GM21717 (cell line): ENCODE measurements around the gene PTPRD.
A peak's percentile ranks its signal among the peaks of the same experiment; 100 is the strongest.

Experiments
- ATAC-seq: cut with Tn5 transposase; IDR thresholded peaks from one replicate; pipeline ENCODE4 v1.9.1; 2021; ENCODE audit warnings: mild to moderate bottlenecking, moderate library complexity; ENCODE audit not compliant: unreplicated experiment

PTPRD gene

DNA sequence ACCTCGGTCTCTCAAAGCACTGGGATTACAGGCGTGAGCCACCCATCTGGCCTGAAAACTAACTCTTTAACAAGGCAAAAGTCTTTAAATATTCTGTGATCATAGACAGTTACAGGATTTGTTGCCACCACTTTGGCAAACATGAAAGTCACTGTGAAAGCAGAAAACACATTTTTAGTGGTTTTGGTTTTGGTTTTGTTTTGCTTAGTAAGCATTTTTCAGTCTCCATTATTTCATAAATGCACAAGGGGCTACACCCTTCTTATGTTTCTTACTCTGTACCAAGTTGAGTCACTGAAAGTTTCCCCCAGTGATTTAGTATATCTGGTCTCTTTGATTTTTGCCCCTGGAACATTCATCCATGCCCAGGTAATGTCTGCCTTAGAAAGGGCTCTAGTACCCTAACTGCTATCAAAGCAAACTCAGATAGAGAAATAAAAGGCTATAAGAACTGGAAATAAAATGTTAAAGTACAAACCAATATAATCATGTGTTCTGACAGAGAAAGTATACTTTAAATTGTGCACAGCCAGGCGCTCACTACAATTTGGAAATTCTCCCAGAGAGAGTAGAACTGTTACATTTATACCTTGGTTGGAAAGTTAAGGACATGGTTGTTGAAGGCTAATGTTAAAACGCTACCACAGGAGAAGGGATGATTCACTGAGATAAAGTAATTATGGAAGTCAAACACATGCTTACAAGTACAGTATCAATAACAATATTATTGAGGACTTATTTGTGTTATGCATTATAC, 1790.7 kb downstream of the PTPRD start:
- ATAC-seq, result peak; percentile 73

DNA sequence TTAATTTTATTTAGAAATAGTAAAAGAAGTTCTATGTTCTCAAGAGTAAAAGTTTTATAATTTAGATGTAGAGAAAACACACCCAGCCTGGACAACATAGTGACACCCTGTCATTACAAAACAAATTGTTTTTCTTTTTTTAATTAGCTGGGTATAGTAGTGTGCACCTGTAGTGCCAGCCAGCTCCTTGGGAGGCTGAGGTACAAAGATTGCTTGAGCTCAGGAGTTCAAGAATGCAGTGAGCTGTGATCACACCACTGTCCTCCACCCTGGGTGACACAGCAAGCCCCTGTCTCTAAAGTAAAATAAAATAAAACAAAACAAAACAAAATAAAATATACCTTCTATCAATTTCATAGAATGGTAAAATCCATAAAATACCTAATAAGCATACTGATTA, 1795.5 kb downstream of the PTPRD start:
- ATAC-seq, result no peak

DNA sequence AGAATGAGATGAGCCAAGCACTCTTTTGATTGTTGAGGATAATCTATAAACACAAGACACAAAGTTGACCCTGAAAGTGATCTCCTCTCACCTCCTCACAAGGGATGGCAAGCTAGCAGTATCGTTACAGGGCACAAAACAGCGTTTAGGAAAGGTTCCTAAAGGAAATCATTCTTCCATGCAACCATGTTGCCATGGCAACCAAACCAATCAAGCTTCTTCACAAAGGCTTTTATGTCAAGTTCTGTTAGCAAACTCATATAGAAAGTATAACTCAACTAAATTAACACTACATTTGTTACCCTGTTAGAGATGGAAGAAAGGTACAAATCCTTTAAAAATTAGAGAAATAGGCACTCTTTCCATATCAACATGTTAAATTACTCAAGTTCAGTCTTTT, 1796.4 kb downstream of the PTPRD start:
- no peak for ATAC-seq

DNA sequence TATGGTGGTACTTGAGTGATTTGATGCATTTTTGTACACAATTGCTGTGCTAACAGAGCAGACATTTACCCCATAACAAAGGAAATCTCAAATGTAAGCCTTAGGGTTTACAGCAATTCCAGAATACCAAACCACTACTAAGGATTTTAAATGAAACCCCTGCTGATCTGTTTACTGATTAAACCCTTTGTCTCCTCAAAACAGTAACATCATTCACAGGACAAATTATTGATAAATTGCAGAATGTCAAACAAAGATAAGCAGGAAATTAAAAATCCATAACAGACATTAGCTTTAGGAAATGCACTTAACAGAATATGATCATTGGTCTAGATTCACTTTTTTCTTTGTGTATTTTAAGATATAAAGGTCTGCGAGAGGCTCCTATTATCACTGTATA, 1796.9 kb downstream of the PTPRD start:
- no peak for ATAC-seq

DNA sequence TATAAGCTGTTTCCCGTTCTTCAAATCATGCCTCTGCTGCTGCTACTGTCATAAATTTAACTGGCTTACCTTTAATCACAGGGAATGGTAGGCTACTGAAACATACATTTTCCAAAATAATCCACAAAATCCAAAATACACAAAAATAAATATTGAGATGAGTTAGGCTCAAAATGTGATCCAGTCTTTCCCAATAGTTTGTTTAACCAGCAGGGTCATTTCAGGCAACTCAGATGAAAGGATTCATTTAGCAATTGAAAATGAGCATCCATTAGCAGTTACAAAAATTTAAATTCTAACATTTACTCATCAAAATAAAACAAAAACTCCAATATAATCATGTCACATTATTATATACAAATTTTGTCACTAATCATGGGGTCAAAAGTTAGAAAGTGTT, 1797.6 kb downstream of the PTPRD start:
- ATAC-seq, result no peak

DNA sequence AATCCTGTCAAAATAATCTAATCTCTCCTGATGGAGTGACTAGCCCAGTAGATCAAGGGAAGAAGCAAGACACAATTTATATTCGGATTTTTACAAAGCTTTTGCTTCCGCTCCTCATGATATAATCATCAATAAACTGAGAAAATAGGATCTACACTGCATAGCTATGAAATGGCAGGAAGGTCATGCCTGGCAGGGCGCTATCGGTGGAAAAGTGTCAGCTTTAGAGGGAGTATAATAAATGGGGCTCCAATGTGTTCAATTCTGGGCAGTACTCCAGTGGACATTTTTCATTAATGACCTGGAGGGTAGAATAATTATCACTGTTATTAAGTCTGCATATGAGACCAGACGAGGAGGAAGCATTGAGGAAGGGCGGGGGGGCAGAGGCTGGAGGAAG, 1799.9 kb downstream of the PTPRD start:
- ATAC-seq, result no peak

DNA sequence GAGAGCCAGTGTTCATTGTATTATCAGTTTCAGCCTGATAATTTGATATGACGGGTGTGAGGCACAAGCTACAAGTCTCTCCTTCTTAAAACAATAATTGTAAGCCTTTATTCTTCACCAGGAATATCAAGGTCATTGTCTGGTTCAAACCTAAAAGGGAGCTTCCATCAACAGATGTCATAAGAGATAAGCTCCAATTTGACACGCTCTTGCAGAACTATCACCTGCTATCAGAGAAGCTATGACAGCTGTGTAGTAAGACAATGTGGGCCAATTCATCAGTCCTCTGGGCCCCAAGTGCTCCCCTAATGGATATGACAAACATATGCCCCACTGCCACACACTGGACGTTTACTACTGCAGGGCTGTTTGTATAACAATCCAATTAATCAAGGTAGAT, 1803.1 kb downstream of the PTPRD start:
- ATAC-seq, result no peak

DNA sequence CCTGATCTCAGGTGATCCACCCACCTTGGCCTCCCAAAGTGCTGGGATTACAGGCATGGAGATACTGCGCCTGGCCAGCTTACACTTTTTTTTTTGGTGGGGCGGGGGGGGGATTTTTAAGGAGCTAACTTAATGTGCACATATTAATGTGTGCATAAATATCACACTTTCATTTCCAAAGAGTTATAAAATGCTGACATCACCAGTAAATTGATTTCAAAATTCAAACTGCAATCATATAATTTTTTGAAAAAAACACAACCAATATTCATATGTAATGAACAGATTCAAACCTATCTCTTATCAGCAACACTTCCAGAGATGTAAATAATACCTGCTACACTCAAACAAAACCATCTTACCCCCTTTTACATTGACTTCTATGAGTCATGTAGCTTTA, 1806.7 kb downstream of the PTPRD start:
- ATAC-seq, result no peak

GRCh38 chr9:8804613-8805012, 1808.2 kb downstream of the PTPRD start:
- no peak for ATAC-seq

GRCh38 chr9:8802242-8802641, 1810.6 kb downstream of the PTPRD start:
- no peak for ATAC-seq

DNA sequence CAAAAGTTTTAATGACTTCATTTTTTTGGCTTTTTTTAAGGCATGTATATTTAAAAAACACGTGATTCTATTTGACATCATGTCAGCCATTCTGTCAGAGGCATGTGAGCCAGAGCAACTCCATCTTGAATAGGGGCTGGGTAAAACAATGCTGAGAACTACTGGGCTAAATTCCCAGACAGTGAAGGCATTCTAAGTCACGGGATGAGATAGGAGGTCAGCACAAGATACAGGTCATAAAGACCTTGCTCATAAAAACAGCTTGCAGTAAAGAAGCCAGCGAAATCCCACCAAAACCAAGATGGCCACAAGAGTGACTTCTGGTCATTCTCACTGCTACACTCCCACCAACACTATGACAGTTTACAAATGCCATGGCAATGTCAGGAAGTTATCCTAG, 1812.6 kb downstream of the PTPRD start:
- no peak for ATAC-seq

DNA sequence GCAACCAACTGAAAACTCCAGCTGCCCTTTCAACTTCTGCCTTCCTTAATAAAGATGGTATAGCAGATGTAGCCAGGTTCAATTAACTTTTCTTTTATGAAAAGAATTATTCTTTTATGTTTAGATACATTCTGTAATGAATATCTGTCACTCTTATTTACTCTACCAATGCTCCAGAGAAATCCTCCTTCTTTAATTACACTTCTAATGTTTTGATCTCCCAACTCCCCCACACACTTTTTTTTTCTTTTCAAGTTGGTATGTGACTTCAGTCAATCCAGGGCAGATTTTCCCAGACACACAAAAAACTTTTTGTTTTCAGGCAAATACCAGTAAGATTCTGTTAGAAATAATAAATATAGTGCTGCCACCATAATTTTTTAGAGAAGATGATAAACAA, 1813.2 kb downstream of the PTPRD start:
- ATAC-seq, result no peak

DNA sequence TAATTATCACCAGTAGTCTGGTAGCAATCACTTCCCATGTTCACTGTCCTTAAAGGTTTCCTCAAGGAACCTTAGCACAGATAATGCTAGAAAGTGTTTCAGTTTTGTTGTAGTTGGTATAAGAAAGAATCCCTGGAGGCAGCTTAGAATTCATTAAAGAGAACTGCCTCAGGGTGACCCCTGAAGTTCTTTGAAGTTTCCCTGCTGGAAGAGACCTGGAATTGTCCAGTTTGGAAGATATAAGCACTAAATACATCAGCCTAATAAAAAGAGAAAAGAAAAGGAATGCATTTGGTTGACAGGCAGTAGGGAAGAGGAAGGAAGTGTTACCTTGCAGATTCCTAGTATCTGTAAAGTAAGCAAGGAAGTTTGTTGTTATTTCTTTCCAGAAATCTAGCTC, 1813.6 kb downstream of the PTPRD start:
- ATAC-seq, result no peak

DNA sequence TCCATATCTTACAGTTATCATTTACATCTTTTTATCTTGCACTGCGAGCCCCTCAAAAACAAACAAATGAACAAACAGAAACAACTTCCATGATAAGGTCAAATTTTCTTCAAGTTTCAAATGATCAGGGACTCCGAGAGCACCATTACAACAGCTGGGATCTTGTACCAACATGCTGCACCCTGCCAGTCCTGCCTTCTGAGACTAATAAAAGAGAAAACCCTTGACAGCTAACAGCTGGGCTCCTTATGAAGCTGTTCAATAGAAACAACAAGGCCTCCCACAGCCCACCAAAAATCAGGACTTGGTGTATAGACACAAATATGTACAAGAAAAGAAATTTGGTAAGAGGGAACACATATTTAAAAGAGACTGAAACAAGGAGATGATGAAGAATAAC, 1828.0 kb downstream of the PTPRD start:
- ATAC-seq, result no peak

- no peak for ATAC-seq
These were observed 1828.9 kb downstream of the PTPRD start for GRCh38 chr9:8783941-8784340.

DNA sequence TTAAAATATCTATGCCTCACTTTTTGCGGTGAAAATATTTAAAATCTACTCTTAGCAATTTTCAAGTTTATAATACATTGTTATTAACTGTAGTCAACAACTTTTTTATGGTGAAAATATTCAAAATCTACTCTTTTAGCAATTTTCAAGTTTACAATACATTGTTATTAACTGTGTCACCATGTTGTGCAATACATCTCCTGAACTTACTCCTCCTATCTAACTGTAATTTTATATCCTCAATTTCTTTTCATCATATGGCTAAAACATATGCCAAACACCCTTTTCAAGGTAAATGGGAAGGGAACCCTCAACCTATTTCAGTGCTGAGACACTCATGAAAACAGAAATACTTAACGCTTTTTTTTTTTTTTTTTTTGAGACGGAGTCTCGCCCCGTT, 1830.6 kb downstream of the PTPRD start:
- no peak for ATAC-seq

DNA sequence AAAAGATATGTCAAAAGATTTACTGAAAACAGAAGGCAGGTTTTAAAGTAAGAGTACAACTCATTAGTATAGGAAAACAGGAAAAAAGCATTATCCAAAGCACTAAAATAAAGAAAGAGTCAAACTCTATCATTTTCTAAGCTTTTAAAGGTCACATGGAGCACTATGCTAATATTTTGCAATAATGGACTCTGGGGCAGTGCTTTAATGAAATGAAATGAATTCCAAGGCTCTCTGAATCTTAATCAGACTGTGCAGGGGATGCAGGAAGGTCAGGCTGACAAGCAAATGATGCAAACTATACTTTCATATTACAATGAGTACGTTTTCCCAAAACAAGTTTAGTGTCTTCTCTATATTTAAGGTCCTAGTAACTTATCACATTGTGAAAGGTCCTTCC, 1831.3 kb downstream of the PTPRD start:
- no peak for ATAC-seq

- no peak for ATAC-seq
These were observed 1832.4 kb downstream of the PTPRD start for GRCh38 chr9:8780386-8780785.

- no peak for ATAC-seq
These were observed 1833.3 kb downstream of the PTPRD start for GRCh38 chr9:8779478-8779877.

- ATAC-seq, result no peak
These were observed 1834.4 kb downstream of the PTPRD start for GRCh38 chr9:8778356-8778755.

- ATAC-seq, result no peak
These were observed 1840.5 kb downstream of the PTPRD start for GRCh38 chr9:8772302-8772701.

- no peak for ATAC-seq
These were observed 1843.6 kb downstream of the PTPRD start for GRCh38 chr9:8769153-8769552.

DNA sequence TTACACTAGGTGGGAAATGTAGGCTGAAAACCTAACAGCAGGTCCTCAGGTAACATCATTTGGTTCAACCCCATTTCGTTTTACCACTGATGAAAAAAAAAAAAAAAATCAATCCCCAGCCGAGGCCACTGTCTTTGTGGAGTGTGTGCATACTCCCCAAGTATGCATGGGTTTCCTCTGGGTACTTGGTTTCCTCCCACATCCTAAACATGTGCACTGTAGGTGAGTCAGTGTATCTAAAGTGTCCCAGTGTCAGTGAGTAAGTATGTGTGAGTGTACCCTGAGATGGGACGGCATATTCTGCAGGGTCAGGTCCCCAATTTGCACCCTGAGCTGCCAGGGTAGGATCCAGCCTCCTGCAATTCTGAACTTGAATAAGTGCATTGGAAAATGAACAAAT, 1846.7 kb downstream of the PTPRD start:
- ATAC-seq, result no peak
